H9 (cell line): Measurements from ENCODE around the gene SLC48A1. TPM values are rescaled to one million over a fixed set of nuclear protein-coding genes. Genes with fewer than 3 reads are reported as not detected.

Source experiments
- DNase-seq: peaks from one replicate; pipeline ENCODE4 v3.0.0-alpha.2; 2017
- H2AFZ ChIP-seq: one replicate; pipeline ENCODE4 v1.6.1; 2013; ENCODE audit warnings: mild to moderate bottlenecking, low read length, control low read depth, moderate library complexity
- H2AK5ac ChIP-seq: 2 replicates; pipeline ENCODE4 v1.6.1; 2013; ENCODE audit warnings: low read length, control low read depth, mixed read lengths; ENCODE audit not compliant: insufficient read length
- H2BK120ac ChIP-seq: one replicate; pipeline ENCODE4 v1.6.1; 2013; ENCODE audit warnings: low read depth, mild to moderate bottlenecking, low read length, control low read depth, inconsistent platforms; ENCODE audit not compliant: poor library complexity, severe bottlenecking
- H2BK12ac ChIP-seq: 2 replicates; pipeline ENCODE4 v1.6.1; 2013; ENCODE audit warnings: low read length, control low read depth, mixed read lengths, low read depth; ENCODE audit not compliant: insufficient read length
- H2BK15ac ChIP-seq: 2 replicates; pipeline ENCODE4 v1.6.1; 2013; ENCODE audit warnings: low read depth, low read length, control low read depth
- H2BK20ac ChIP-seq: one replicate; pipeline ENCODE4 v1.6.1; 2013; ENCODE audit warnings: low read depth, mild to moderate bottlenecking, low read length, control low read depth, inconsistent platforms; ENCODE audit not compliant: poor library complexity, severe bottlenecking
- H2BK5ac ChIP-seq: 2 replicates; pipeline ENCODE4 v1.6.1; 2013; ENCODE audit warnings: low read length, control low read depth, mixed read lengths; ENCODE audit not compliant: insufficient read length
- H3K14ac ChIP-seq: 2 replicates; pipeline ENCODE4 v1.6.1; 2013; ENCODE audit warnings: low read length, control low read depth; ENCODE audit not compliant: insufficient read depth
- H3K18ac ChIP-seq: 2 replicates; pipeline ENCODE4 v1.6.1; 2013; ENCODE audit warnings: low read depth, mild to moderate bottlenecking, mixed read lengths, low read length, control low read depth; ENCODE audit not compliant: insufficient read length
- H3K23ac ChIP-seq: 2 replicates; pipeline ENCODE4 v1.6.1; 2013; ENCODE audit warnings: low read length, control low read depth, mixed read lengths, low read depth; ENCODE audit not compliant: insufficient read length
- H3K23me2 ChIP-seq: 2 replicates; pipeline ENCODE4 v1.6.1; 2013; ENCODE audit warnings: low read depth, mild to moderate bottlenecking, mixed read lengths, low read length, control low read depth; ENCODE audit not compliant: insufficient read length, poor library complexity, severe bottlenecking
- H3K27ac ChIP-seq: 2 replicates; pipeline ENCODE4 v1.5.1; 2013; ENCODE audit warnings: low read length, control low read depth, mixed read lengths, low read depth; ENCODE audit not compliant: insufficient read length
- H3K27me3 ChIP-seq: 2 replicates; pipeline ENCODE4 v1.6.1; 2013; ENCODE audit warnings: low read length, control low read depth, inconsistent platforms; ENCODE audit not compliant: insufficient read depth
- H3K4ac ChIP-seq: 2 replicates; pipeline ENCODE4 v1.6.1; 2013; ENCODE audit warnings: low read depth, mild to moderate bottlenecking, control low read depth, inconsistent platforms, low read length, moderate library complexity
- H3K4me1 ChIP-seq: 2 replicates; pipeline ENCODE4 v1.6.1; 2013; ENCODE audit warnings: low read length, control low read depth, inconsistent platforms; ENCODE audit not compliant: insufficient read depth
- H3K4me2 ChIP-seq: 2 replicates; pipeline ENCODE4 v1.6.1; 2013; ENCODE audit warnings: low read length, control low read depth, mixed read lengths; ENCODE audit not compliant: insufficient read length, insufficient read depth
- H3K56ac ChIP-seq: 2 replicates; pipeline ENCODE4 v1.6.1; 2013; ENCODE audit warnings: low read depth, mild to moderate bottlenecking, mixed read lengths, low read length, control low read depth; ENCODE audit not compliant: insufficient read length
- H3K79me1 ChIP-seq: 2 replicates; pipeline ENCODE4 v1.6.1; 2013; ENCODE audit warnings: low read depth, mild to moderate bottlenecking, moderate library complexity, low read length, control low read depth, inconsistent platforms; ENCODE audit not compliant: insufficient read depth, poor library complexity, severe bottlenecking
- H3K79me2 ChIP-seq: 2 replicates; pipeline ENCODE4 v1.6.1; 2013; ENCODE audit warnings: low read length, control low read depth, inconsistent platforms; ENCODE audit not compliant: insufficient read depth
- H3K9ac ChIP-seq: 2 replicates; pipeline ENCODE4 v1.6.1; 2013; ENCODE audit warnings: low read length, control low read depth, mixed read lengths; ENCODE audit not compliant: insufficient read length; ENCODE audit errors: extremely low read depth
- H3K9me3 ChIP-seq: one replicate; pipeline ENCODE4 v1.6.1; 2013; ENCODE audit warnings: low read depth, low read length, inconsistent platforms; ENCODE audit not compliant: control insufficient read depth
- H3T11ph ChIP-seq: one replicate; pipeline ENCODE4 v1.6.1; 2013; ENCODE audit warnings: mild to moderate bottlenecking, low read length, control low read depth, inconsistent platforms
- H4K20me1 ChIP-seq: one replicate; pipeline ENCODE4 v1.6.1; 2013; ENCODE audit not compliant: control insufficient read depth, insufficient read length, insufficient read depth
- H4K5ac ChIP-seq: 2 replicates; pipeline ENCODE4 v1.6.1; 2013; ENCODE audit warnings: low read depth, mild to moderate bottlenecking, mixed read lengths, low read length, control low read depth; ENCODE audit not compliant: insufficient read length
- H4K8ac ChIP-seq: replicated peaks from 2 replicates; pipeline ENCODE4 v1.6.1; 2013; ENCODE audit warnings: low read length, control low read depth, mixed read lengths, low read depth; ENCODE audit not compliant: insufficient read length
- H4K91ac ChIP-seq: 2 replicates; pipeline ENCODE4 v1.6.1; 2013; ENCODE audit warnings: low read depth, mild to moderate bottlenecking, moderate library complexity, mixed read lengths, low read length, control low read depth; ENCODE audit not compliant: insufficient read length
- H3K27ac Mint-ChIP-seq, 3 experiments: 2 replicates in 2 of 3; 3 replicates in 1 of 3; pipeline ENCODE4 v1.8.0; 2020 to 2021; ENCODE audit warnings: mixed read lengths in 3 of 3, mild to moderate bottlenecking in 1 of 3, moderate library complexity in 1 of 3
- H3K27me3 Mint-ChIP-seq: 2 replicates; pipeline ENCODE4 v1.8.0; 2021; ENCODE audit warnings: low read depth, mild to moderate bottlenecking, moderate library complexity, mixed read lengths
- H3K36me3 Mint-ChIP-seq, 3 experiments: 2 replicates in 2 of 3; 3 replicates in 1 of 3; pipeline ENCODE4 v1.8.0; 2020 to 2021; ENCODE audit warnings: low read depth in 3 of 3, mixed read lengths in 3 of 3; ENCODE audit not compliant: insufficient read depth in 1 of 3
- H3K4me1 Mint-ChIP-seq, 2 experiments: 2 replicates each; pipeline ENCODE4 v1.8.0; 2020; ENCODE audit warnings: mixed read lengths in 2 of 2
- H3K4me3 Mint-ChIP-seq, 2 experiments: 2 replicates in 1 of 2; 3 replicates in 1 of 2; pipeline ENCODE4 v1.8.0; 2020 to 2021; ENCODE audit warnings: mild to moderate bottlenecking in 2 of 2, mixed read lengths in 2 of 2, moderate library complexity in 1 of 2
- H3K9me3 Mint-ChIP-seq, 2 experiments: 2 replicates in 1 of 2; 3 replicates in 1 of 2; pipeline ENCODE4 v1.8.0; 2020; ENCODE audit warnings: mild to moderate bottlenecking in 2 of 2, mixed read lengths in 2 of 2, moderate library complexity in 1 of 2
- CTCF ChIP-seq: fragments of 200-600 bp; sonication (generic); conservative IDR thresholded peaks from 3 replicates; pipeline ENCODE4 v1.8.0; 2021; ENCODE audit warnings: antibody characterized with exemption, mild to moderate bottlenecking
- WGBS: extraction: QIAGEN DNeasy Blood & Tissue Kit; methylation state at CpG from one replicate; pipeline ENCODE4 v1.1.7; 2013; ENCODE audit warnings: missing lambda C conversion rate, low lambda C conversion rate, mixed read lengths; ENCODE audit not compliant: insufficient read length; ENCODE audit errors: extremely low coverage; 5-methylcytosine and 5-hydroxymethylcytosine counted together
- total RNA-seq: library from RNA; stranded (reverse); gene quantifications from 2 replicates; pipeline ENCODE4 v1.2.1, GENCODE V29; 2021

SLC48A1 gene
- total RNA-seq, 1 experiment from 2014 or later, result 10.6 TPM

GRCh38 chr12:47729233-47729632, 43.8 kb upstream of the SLC48A1 start:
- no peak overlapping the region for H2BK15ac ChIP-seq
- no peak overlapping the region for H3K14ac ChIP-seq
- no peaks in the 10 kb centered on the region for H3K79me2 ChIP-seq
- no peak overlapping the region for H3K9ac ChIP-seq
- H4K91ac ChIP-seq, result no peak overlapping the region
- TF ChIP-seq CTCF, result no peak
- no peaks in the 10 kb centered on the region for H3K23me2 ChIP-seq
- H2BK20ac ChIP-seq, result no peak overlapping the region
- no peak overlapping the region for H3K56ac ChIP-seq
- no peak overlapping the region for H3K27ac Mint-ChIP-seq
- no peak overlapping the region for H4K5ac ChIP-seq
- no peak overlapping the region for H3K4ac ChIP-seq
- no peak overlapping the region for H3K4me2 ChIP-seq
- peaks cover 16% of the 10 kb centered on the region for H3K27me3 Mint-ChIP-seq
- H3K36me3 Mint-ChIP-seq, result no peaks in the 10 kb centered on the region
- H4K20me1 ChIP-seq, result no peaks in the 10 kb centered on the region
- H3K9me3 Mint-ChIP-seq, result no peaks in the 10 kb centered on the region
- peaks cover 6 to 7% of the 10 kb centered on the region in 2 experiments for H3K4me1 Mint-ChIP-seq
- H3T11ph ChIP-seq, result no peak overlapping the region
- H3K4me1 ChIP-seq, result no peaks in the 10 kb centered on the region
- DNase-seq, result no peak
- no peak overlapping the region for H3K23ac ChIP-seq
- H3K9me3 ChIP-seq, result no peaks in the 10 kb centered on the region
- no CpG with 5 or more reads among the region's 3 CpGs for WGBS
- H3K4me3 Mint-ChIP-seq, result no peak overlapping the region
- no peak overlapping the region for H2AK5ac ChIP-seq
- H2BK5ac ChIP-seq, result no peak overlapping the region
- no peak overlapping the region for H2AFZ ChIP-seq
- H2BK12ac ChIP-seq, result no peak overlapping the region
- H2BK120ac ChIP-seq, result no peak overlapping the region
- H4K8ac ChIP-seq, result no peak overlapping the region
- no peak overlapping the region for H3K18ac ChIP-seq
- no peaks in the 10 kb centered on the region for H3K27me3 ChIP-seq
- no peaks in the 10 kb centered on the region for H3K79me1 ChIP-seq
- H3K27ac ChIP-seq, result no peak overlapping the region
